GM21423 (cell line): ENCODE measurements around the gene ZNF816.
"Not testable (repeated sequence)": the region's sequence is repeated elsewhere in the genome, so short reads cannot be mapped to it uniquely, and the experiment has no call there.

Source experiments
- ATAC-seq: cut with Tn5 transposase; IDR thresholded peaks from one replicate; pipeline ENCODE4 v1.9.1; 2021; ENCODE audit warnings: mild to moderate bottlenecking, moderate library complexity; ENCODE audit not compliant: unreplicated experiment

Gene ZNF816

GRCh38 chr19:52936151-52936953 is 26.3 kb downstream of the ZNF816 start:
- ATAC-seq = no peak

GRCh38 chr19:52935434-52935833 is 27.2 kb downstream of the ZNF816 start:
- no peak for ATAC-seq

GRCh38 chr19:52924641-52925040 is 38.0 kb downstream of the ZNF816 start:
- not testable (repeated sequence) for ATAC-seq

DNA sequence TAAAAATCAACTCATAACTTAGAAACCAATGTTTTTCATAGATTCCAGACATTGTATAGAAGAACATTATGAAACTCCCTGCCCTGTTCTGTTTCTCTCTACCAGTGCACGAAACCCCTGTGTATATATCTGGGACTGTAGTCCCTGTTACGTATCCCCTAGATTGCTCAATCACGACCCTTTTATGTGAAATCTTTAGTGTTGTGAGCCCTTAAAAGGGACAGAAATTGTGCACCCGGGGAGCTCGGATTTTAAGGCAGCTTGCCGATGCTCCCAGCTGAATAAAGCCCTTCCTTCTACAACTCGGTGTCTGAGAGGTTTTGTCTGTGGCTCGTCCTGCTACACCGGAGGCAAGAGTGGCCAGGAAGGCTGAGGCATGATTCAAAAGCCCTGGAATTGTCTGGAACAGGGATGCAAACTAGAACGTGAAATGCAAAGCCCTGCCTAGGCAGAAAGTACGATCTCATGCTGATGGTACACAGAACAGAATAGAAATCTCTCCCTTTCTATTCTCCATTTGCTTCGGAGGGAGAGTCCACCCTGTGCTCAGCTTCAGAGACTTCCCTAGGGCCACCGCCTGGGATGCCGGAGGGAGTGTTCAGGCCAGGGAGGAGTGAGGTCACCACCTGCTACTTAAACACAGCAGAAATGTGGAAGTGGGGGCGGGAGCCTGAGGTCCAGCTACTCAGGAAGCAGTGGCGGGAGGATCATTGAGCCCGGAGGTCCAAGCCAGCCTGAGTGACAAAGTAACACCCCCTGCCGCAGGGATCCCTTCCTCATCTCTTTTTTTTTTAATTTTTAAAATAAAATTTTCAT is 38.7 kb downstream of the ZNF816 start:
- ATAC-seq = no peak

DNA sequence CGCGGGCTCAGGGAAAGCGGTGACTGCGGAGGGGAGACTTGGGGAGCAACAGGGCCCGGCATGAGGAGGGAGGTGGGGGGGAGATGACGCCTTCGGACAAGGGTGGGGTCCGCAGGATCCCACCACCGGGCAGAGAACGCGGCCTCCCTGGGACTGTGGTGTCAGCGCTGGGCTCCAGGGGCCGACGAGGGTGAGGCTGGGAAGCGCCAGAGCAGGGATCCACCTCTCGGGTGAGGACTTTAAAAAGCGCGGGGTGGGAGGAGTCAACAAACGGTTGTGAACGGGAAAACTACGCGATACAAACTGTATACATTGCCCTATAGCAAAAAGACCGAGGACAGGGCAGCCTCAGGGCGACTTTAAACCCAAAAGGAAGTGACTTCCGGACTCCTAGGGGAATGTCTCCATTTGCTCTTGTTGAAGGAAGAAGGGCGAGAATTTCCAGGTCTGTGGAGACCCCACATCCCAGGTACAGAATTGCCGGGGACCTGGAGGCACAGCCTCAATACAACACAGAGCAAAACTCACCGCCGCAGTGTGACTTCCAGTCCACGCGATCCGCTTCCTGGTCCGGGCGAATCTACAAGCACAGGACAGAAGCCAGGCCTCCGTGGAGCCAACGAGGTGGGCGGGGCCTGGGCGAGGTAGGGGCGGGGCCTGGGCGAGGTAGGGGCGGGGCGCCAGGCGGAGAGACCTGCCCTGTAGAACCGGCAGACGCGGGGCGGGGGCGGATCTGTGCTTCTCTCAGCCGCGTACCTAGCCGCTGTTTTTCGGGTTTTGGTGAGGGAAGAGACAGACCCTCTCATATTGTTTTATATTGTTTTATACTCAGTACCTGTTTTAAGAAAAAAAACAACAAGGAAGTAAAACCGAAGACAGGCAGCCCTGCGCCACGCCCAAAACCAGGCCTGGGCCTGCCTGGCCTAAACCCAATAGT is 39.6 kb downstream of the ZNF816 start, which contains the start of gene ZNF888:
Gene ZNF888 (minus strand): TSS at position 588 of the 937 bp plus-strand sequence. CDS start 5,555 bp downstream, outside the sequence.
- ATAC-seq = peak; percentile 94

DNA sequence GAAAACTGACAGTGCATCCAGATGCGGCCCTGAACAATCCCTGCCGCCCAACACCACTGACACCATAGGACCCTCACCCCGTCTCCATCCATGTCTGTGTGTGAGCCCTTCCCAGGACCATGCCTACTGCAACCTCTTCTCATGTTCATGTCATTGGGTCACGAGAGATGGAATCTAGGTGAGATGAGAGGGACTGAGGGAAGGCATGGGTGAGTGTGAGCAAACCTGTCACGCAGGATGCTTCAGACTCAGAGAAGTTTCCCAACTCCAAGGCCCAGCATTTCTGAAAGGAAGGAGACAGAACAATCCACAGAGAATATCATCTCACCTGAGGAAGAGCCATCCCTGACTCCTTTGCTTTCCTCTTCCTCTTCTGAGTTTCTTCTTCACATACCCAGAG is 45.1 kb downstream of the ZNF816 start:
- no peak for ATAC-seq

DNA sequence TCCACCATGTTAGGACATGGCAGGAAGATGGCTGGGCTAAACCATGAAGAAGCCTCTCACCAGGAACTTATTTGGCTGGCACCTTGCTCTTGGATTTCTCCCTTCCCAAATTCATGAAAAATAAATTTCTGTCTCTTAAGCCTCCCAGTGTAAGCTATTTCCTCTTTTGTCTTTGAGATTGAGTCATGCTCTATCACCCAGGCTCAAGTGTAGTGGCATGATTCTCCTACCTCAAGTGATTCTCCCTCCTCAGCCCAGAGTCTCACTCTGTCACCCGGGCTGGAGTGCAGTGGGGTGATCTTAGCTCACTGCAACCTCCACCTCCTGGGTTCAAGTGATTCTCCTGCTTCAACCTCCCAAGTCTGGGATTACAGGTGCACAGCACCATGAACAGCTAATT is 52.0 kb downstream of the ZNF816 start:
- ATAC-seq = no peak

GRCh38 chr19:52904052-52904780 is 58.5 kb downstream of the ZNF816 start:
- not testable (repeated sequence) for ATAC-seq

- ATAC-seq = no peak
Measured at GRCh38 chr19:52901842-52902241, 60.8 kb downstream of the ZNF816 start.
